ENCODE results near the gene KLHL34. TPM values are rescaled to one million over a fixed set of nuclear protein-coding genes. Genes with fewer than 3 reads are reported as not detected.

KLHL34 gene
- total RNA-seq = 0.23 TPM

GRCh38 chrX:21658152-21658737 lies at the start of gene KLHL34:
KLHL34 (minus strand) TSS chrX:21658330; CDS start chrX:21657788, 542 bp downstream.

Other genes starting within 250 kb of the KLHL34 start
- gene SMPX, start 99.8 kb upstream of the KLHL34 start, total RNA-seq = not detected
- 21.9 TPM for gene MBTPS2, start 181.3 kb upstream of the KLHL34 start, total RNA-seq
- gene YY2, start 197.7 kb upstream of the KLHL34 start, total RNA-seq = 1.4 TPM